ENCODE measurements around the gene ACYP1. TPM values are rescaled to one million over a fixed set of nuclear protein-coding genes. Genes with fewer than 3 reads are reported as not detected.

The ACYP1 gene
- total and polyA plus RNA-seq, 2 donors (not counting 3 experiments of a cell fraction or from before 2014, with no cell fraction given): 30.2 to 37.5 TPM

DNA sequence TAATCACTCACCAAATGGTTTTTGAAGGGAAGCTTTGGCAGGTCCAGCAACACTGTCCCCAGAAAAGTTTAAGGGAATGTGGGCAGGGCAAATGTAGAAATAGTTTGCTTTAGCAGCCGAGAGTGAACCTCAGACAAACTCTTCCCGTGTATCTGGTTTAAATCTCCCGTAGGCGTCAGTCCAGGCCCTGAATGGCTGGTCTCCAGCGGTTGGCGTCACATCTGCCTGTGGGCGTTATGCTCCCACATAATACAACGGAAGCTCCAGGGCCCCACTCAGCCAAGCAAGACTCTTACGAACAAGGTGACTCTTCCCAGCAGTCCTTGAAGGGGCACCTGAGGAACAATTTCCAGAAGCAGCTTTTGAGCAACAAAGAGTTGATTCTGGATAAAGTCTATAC lies 6.6 kb upstream of the ACYP1 start:
- ChIA-PET POLR2A (no interaction called here), CTCF (interaction anchor here (1.1 to 2.8 kb wide), 4 partner anchors 45 to 209 kb away, joined by 3 to 8 read pairs (median 4); partner anchors contain the start of gene RPS6KL1)
- no peak overlapping the region for H3K9ac ChIP-seq (replicated peaks; ENCODE audit: extremely low read depth, insufficient read depth, low read length)
- intact Hi-C loops (cut with micrococcal nuclease) (no loop called here), dilution Hi-C loops (cut with MboI; ENCODE audit: extremely low pct_ligation_motif_present, low sequenced_read_pairs) (no loop called here)
- TF ChIP-seq CTCF (IDR thresholded peaks at IDR 0.05; ENCODE audit: extremely low read depth in 1 of 2, insufficient read depth in 1 of 2, low read depth in 1 of 2, low read length in 2 of 2) (no peak), FOS (IDR thresholded peaks at IDR 0.05; ENCODE audit: borderline replicate concordance, insufficient read depth, low read length) (no peak), GATA2 (IDR thresholded peaks at IDR 0.05; ENCODE audit: insufficient read depth, insufficient read length, low read depth, low read length) (no peak), MYC (IDR thresholded peaks at IDR 0.05; ENCODE audit: low read depth, low read length) (no peak), JUN (IDR thresholded peaks at IDR 0.05; ENCODE audit: borderline replicate concordance, insufficient read depth, insufficient read length, low read depth) (no peak)
- TF ChIP-seq, protein P1, sequence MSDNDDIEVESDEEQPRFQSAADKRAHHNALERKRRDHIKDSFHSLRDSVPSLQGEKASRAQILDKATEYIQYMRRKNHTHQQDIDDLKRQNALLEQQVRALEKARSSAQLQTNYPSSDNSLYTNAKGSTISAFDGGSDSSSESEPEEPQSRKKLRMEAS (IDR thresholded peaks at IDR 0.05; ENCODE audit: insufficient read depth, insufficient read length): no peak
- H4K20me1 ChIP-seq (replicated peaks; ENCODE audit: control insufficient read depth, extremely low read depth, insufficient read depth, low read length): no peaks in the 10 kb centered on the region
- no peaks in the 10 kb centered on the region for H3K36me3 ChIP-seq (ENCODE audit: control insufficient read depth in 2 of 2, extremely low read depth in 1 of 2, insufficient read depth in 2 of 2, low read length in 2 of 2)
- no peaks in the 10 kb centered on the region for H3K27me3 ChIP-seq (ENCODE audit: control insufficient read depth in 2 of 2, insufficient read depth in 2 of 2, low read length in 2 of 2)
- H3K4me2 ChIP-seq (ENCODE audit: insufficient read depth, low read length): no peak overlapping the region
- no TSS peak for BruUV-seq (replicated peaks)
- H3K27ac ChIP-seq (ENCODE audit: insufficient read depth, low read depth, low read length): no peak overlapping the region
- peaks cover 13% of the 10 kb centered on the region for H3K4me1 ChIP-seq (ENCODE audit: control insufficient read depth, extremely low read depth, insufficient read depth, low read length)
- H3K9me3 ChIP-seq (replicated peaks; ENCODE audit: control insufficient read depth, insufficient read depth, low read length): no peaks in the 10 kb centered on the region
- DNase-seq (ENCODE audit: low read depth, low spot score): no peak
- FAIRE-seq: no peak
- H2AFZ ChIP-seq (ENCODE audit: low read depth, low read length): no peak overlapping the region
- no peaks in the 10 kb centered on the region for H3K9me1 ChIP-seq (replicated peaks; ENCODE audit: control insufficient read depth, extremely low read depth, insufficient read depth, low read length)
- no peaks in the 10 kb centered on the region for H3K79me2 ChIP-seq (ENCODE audit: control insufficient read depth, insufficient read depth, low read length)
- H3K4me3 ChIP-seq (replicated peaks in 1 of 3; ENCODE audit: insufficient read depth in 1 of 3, low read depth in 1 of 3, low read length in 3 of 3): no peak overlapping the region
